DOHH2 (cell line): ENCODE data around the gene TAMM41.

ENCODE experiments used
- H3F3A ChIP-seq: fragments of 200-600 bp; sonication (generic), shearing (Covaris generic); 2 replicates; pipeline ENCODE4 v1.6.0; 2016; ENCODE audit warnings: antibody characterized with exemption, mild to moderate bottlenecking; ENCODE audit not compliant: control insufficient read depth, insufficient read depth
- H3K27ac ChIP-seq: fragments of 200-600 bp; sonication (generic); 2 replicates; pipeline ENCODE4 v1.5.1; 2014; ENCODE audit warnings: low read depth, mild to moderate bottlenecking, low read length, moderate library complexity
- H3K27me3 ChIP-seq: fragments of 200-600 bp; sonication (generic); 2 replicates; pipeline ENCODE4 v1.6.1; 2014; ENCODE audit warnings: mild to moderate bottlenecking, low read length, mixed read lengths; ENCODE audit not compliant: control insufficient read depth
- H3K36me3 ChIP-seq: fragments of 200-600 bp; sonication (generic); 2 replicates; pipeline ENCODE4 v1.6.1; 2014; ENCODE audit warnings: mild to moderate bottlenecking, low read length, moderate library complexity, mixed read lengths; ENCODE audit not compliant: control insufficient read depth
- H3K4me1 ChIP-seq: fragments of 200-600 bp; sonication (generic); 2 replicates; pipeline ENCODE4 v1.6.1; 2014; ENCODE audit warnings: mild to moderate bottlenecking, low read length, mixed read lengths; ENCODE audit not compliant: control insufficient read depth
- H3K4me2 ChIP-seq: fragments of 200-600 bp; sonication (generic); 2 replicates; pipeline ENCODE4 v1.6.0; 2014; ENCODE audit warnings: mild to moderate bottlenecking, low read length, moderate library complexity
- H3K4me3 ChIP-seq: fragments of 200-600 bp; sonication (generic); 2 replicates; pipeline ENCODE4 v1.5.1; 2014; ENCODE audit warnings: mild to moderate bottlenecking, low read length, mixed read lengths
- H3K79me2 ChIP-seq: fragments of 200-600 bp; sonication (generic); 2 replicates; pipeline ENCODE4 v1.6.1; 2014; ENCODE audit warnings: mild to moderate bottlenecking, low read length, mixed read lengths; ENCODE audit not compliant: control insufficient read depth
- H3K9me2 ChIP-seq: fragments of 200-600 bp; sonication (generic); replicated peaks from 2 replicates; pipeline ENCODE4 v1.6.1; 2014; ENCODE audit warnings: mild to moderate bottlenecking, low read length, mixed read lengths; ENCODE audit not compliant: control insufficient read depth
- H3K9me3 ChIP-seq: fragments of 200-600 bp; sonication (generic); 2 replicates; pipeline ENCODE4 v1.6.1; 2014; ENCODE audit warnings: antibody characterized with exemption, low read length, mixed read lengths; ENCODE audit not compliant: control insufficient read depth, insufficient read depth
- H4K20me1 ChIP-seq: fragments of 200-600 bp; sonication (generic); 2 replicates; pipeline ENCODE4 v1.6.0; 2014; ENCODE audit warnings: low read depth, mild to moderate bottlenecking, antibody characterized with exemption, low read length, moderate library complexity; ENCODE audit not compliant: control insufficient read depth, insufficient read depth
- EZH2phosphoT487 ChIP-seq: fragments of 200-600 bp; sonication (generic); IDR thresholded peaks from 2 replicates; pipeline ENCODE4 v1.6.1; 2017; ENCODE audit warnings: borderline replicate concordance, mild to moderate bottlenecking, antibody characterized with exemption, low read length, moderate library complexity, mixed read lengths
- TF ChIP-seq, protein P1 (sequence below): fragments of 200-600 bp; sonication (generic); IDR thresholded peaks from one replicate; pipeline ENCODE4 v1.5.1; 2014; ENCODE audit warnings: antibody characterized with exemption, mild to moderate bottlenecking, low read depth, low read length; ENCODE audit not compliant: poor library complexity, severe bottlenecking

The TAMM41 gene

DNA sequence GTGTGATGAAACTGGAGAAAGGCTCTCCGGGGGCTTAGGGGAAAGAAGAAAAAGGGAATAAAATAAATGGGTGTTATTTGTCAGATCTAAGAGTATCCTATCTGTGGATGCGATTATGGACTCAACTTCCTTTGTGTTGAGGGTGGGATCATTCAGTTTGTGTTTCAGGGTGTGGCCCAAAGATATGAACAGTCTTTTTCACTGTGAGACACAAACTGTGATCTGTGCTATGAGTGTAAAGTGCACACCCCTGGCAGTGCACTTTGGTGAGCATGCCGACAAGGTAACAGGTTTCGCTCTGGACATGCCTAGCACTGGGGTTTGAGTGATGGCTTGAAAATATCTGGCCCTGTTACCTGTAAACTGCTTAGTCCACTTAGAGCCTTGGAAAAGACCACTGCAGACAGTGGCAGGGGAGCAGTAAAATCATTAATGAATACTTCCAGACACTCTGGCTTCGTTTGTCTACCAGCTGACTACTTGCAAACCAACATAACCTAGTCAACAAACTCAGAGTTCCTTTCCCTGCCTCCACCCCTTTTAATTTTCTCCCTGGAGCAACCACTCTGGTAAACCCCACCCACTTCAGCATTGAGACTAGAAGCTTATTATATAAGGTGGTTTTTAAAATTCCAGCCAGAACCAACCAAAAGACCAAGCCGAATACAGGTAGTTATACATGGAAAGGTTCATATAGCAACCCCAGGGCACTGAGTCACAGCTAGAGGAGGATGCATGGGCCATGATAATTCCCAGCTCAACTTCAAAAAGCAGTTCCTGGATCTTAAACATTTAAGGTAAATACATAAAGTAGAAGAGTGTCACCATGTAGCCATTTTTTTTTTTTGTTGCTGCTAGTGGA, 55.1 kb downstream of the TAMM41 start:
- Histone ChIP-seq H3K9me3 (no peaks in the 10 kb centered on the region), H3K4me2 (no peak overlapping the region), H3K9me2 (no peaks in the 10 kb centered on the region), H3K27me3 (no peaks in the 10 kb centered on the region), H3F3A (no peaks in the 10 kb centered on the region), H4K20me1 (no peaks in the 10 kb centered on the region), H3K79me2 (no peaks in the 10 kb centered on the region), H3K4me1 (no peaks in the 10 kb centered on the region), H3K4me3 (no peak overlapping the region), H3K27ac (no peak overlapping the region), H3K36me3 (peaks cover 85% of the 10 kb centered on the region)
- TF ChIP-seq, protein P1, sequence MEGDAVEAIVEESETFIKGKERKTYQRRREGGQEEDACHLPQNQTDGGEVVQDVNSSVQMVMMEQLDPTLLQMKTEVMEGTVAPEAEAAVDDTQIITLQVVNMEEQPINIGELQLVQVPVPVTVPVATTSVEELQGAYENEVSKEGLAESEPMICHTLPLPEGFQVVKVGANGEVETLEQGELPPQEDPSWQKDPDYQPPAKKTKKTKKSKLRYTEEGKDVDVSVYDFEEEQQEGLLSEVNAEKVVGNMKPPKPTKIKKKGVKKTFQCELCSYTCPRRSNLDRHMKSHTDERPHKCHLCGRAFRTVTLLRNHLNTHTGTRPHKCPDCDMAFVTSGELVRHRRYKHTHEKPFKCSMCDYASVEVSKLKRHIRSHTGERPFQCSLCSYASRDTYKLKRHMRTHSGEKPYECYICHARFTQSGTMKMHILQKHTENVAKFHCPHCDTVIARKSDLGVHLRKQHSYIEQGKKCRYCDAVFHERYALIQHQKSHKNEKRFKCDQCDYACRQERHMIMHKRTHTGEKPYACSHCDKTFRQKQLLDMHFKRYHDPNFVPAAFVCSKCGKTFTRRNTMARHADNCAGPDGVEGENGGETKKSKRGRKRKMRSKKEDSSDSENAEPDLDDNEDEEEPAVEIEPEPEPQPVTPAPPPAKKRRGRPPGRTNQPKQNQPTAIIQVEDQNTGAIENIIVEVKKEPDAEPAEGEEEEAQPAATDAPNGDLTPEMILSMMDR = no peak
- no peak for TF ChIP-seq EZH2phosphoT487

DNA sequence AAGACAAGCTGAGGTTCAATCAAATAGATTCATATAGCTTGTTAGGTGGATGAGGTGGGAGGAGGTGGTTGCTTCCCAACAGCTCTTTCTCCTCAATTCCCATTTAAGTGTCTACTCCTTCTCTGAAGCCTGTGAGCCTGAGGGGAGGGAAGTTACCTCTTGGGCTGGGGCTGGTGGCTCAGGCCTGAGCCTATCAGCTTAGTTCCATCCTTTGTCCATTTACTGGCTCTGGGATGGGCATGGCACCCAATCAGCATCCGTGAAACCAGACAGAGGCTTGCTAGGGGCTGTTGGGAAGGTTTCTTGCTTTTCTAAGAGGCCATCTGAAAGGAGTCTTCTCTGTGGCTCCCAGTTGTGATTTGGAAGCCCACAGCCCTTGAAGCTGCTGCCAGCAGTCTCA, 57.3 kb downstream of the TAMM41 start:
- Histone ChIP-seq H3K79me2 (no peaks in the 10 kb centered on the region), H4K20me1 (no peaks in the 10 kb centered on the region), H3F3A (no peaks in the 10 kb centered on the region), H3K9me3 (no peaks in the 10 kb centered on the region), H3K4me3 (no peak overlapping the region), H3K4me2 (no peak overlapping the region), H3K9me2 (no peaks in the 10 kb centered on the region), H3K4me1 (peaks cover 7% of the 10 kb centered on the region), H3K36me3 (peaks cover 66% of the 10 kb centered on the region), H3K27me3 (no peaks in the 10 kb centered on the region), H3K27ac (no peak overlapping the region)
- no peak for TF ChIP-seq EZH2phosphoT487
- TF ChIP-seq, protein P1 = no peak

DNA sequence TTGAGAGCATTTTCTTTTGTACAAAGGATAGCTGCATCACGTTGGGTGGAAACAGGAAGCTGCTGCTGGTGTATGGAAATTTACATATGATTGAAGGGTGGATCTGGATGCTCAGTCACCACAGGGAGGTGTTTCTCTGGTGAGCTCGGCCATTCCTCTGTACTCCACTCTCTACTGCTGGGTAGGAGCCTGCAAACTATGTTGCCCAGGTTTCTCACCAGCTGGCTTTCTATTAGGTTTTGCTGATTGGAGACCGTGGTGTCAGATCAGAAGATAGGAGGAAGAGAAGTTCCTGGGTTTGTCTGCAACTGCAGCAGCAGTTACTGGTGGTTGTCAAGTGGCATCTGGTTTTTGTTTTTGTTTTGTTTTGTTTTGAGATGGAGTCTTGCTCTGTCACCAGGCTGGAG, 61.7 kb downstream of the TAMM41 start:
- Histone ChIP-seq H3F3A (no peaks in the 10 kb centered on the region), H3K27ac (no peak overlapping the region), H3K4me1 (peaks cover 7% of the 10 kb centered on the region), H3K36me3 (peaks cover 28% of the 10 kb centered on the region), H3K9me2 (no peaks in the 10 kb centered on the region), H3K4me2 (no peak overlapping the region), H4K20me1 (no peaks in the 10 kb centered on the region), H3K4me3 (no peak overlapping the region), H3K79me2 (no peaks in the 10 kb centered on the region), H3K27me3 (no peaks in the 10 kb centered on the region), H3K9me3 (no peaks in the 10 kb centered on the region)
- no peak for TF ChIP-seq EZH2phosphoT487
- TF ChIP-seq, protein P1 = no peak
